Heart left ventricle (tissue), 16 donors: ENCODE measurements around the gene FGFR4. TPM values are rescaled to one million over a fixed set of nuclear protein-coding genes. Genes with fewer than 3 reads are reported as not detected.

Source experiments
- ATAC-seq, 4 donors: fragments of 200-7000 bp; cut with Tn5 transposase; one replicate each; pipeline ENCODE4 v1.9.1; 2020 to 2022; ENCODE audit warnings: moderate library complexity in 4 of 4, mild to moderate bottlenecking in 3 of 4, moderate number of reproducible peaks in 1 of 4
- DNase-seq, 5 donors: peaks; one replicate each; pipeline ENCODE4 v3.0.0-alpha.2; 2020
- H3K27ac ChIP-seq, 12 donors: fragments of 200-600 bp; sonication (generic) in 4 of 12; one replicate each; pipeline versions ENCODE4 v1.5.0 to v1.8.0; 2016 to 2022; ENCODE audit warnings: mild to moderate bottlenecking in 2 of 12
- H3K27me3 ChIP-seq, 9 donors: fragments of 200-600 bp; sonication (generic) in 2 of 9; one replicate each; pipeline versions ENCODE4 v1.5.1 to v1.8.0; 2016 to 2022; ENCODE audit warnings: mild to moderate bottlenecking in 3 of 9
- H3K36me3 ChIP-seq, 9 donors: fragments of 200-600 bp; sonication (generic) in 2 of 9; one replicate each; pipeline versions ENCODE4 v1.5.0 to v1.8.0; 2018 to 2022; ENCODE audit warnings: mild to moderate bottlenecking in 2 of 9
- H3K4me1 ChIP-seq, 12 donors: fragments of 200-600 bp; sonication (generic) in 4 of 12; one replicate each; pipeline versions ENCODE4 v1.5.0 to v1.8.0; 2016 to 2022; ENCODE audit warnings: mild to moderate bottlenecking in 3 of 12
- H3K4me3 ChIP-seq, 12 donors: fragments of 200-600 bp; sonication (generic) in 4 of 12; one replicate each; pipeline versions ENCODE4 v1.5.0 to v1.8.0; 2017 to 2022; ENCODE audit warnings: mild to moderate bottlenecking in 9 of 12, moderate library complexity in 4 of 12
- H3K9me3 ChIP-seq, 12 donors: fragments of 200-600 bp; sonication (generic) in 4 of 12; one replicate each; pipeline versions ENCODE4 v1.5.0 to v1.8.0; 2016 to 2022; ENCODE audit warnings: mild to moderate bottlenecking in 1 of 12
- POLR2A ChIP-seq, 2 donors: fragments of 450-650 bp; IDR thresholded peaks; one replicate each; pipeline ENCODE4 v1.6.1; 2017; ENCODE audit warnings: antibody characterized with exemption in 2 of 2, mild to moderate bottlenecking in 2 of 2, moderate library complexity in 2 of 2
- WGBS, 4 donors: extraction: QIAGEN DNeasy Blood & Tissue Kit in 2 of 4; methylation state at CpG; one replicate each; pipeline versions ENCODE4 v1.1.5 to v1.1.7; 2013 to 2018; 5-methylcytosine and 5-hydroxymethylcytosine counted together
- intact Hi-C, 10 donors: fragments of 100-400 bp; cut with DNase I; formaldehyde crosslinking; loops; one replicate each; pipeline versions ENCODE4 v1.11.1 to v1.14.2; 2022
- long read RNA-seq, 3 donors: library from polyadenylated mRNA; unstranded; transcript quantifications; one replicate each; pipeline ENCODE4 v2.0.0, GENCODE V29; 2020 to 2021
- polyA plus RNA-seq, 2 donors: library from polyadenylated mRNA; stranded (reverse); fragments of 200-250 nt; gene quantifications; one replicate each; pipeline ENCODE4 v1.2.3, GENCODE V29; 2013
- total RNA-seq, 9 donors: library from RNA; depleted of rRNA in 2 of 9; stranded (reverse); fragments of >200 nt in 2 of 9; fragmentation: NEBNext Ultra II Directional in 3 of 9; extraction: Animal tissue kit (Norgen Biotek cat#: 25700) in 3 of 9; gene quantifications; one replicate each; pipeline versions ENCODE4 v1.1.0 to v1.2.4, GENCODE V29; 2016 to 2023
- TF ChIP-seq, protein P1 (sequence below), 12 donors: fragments of 200-600 bp; sonication (generic) in 4 of 12; IDR thresholded peaks; one replicate each; pipeline versions ENCODE4 v1.5.0 to v1.8.0; 2018 to 2022; ENCODE audit warnings: antibody characterized with exemption in 12 of 12, mild to moderate bottlenecking in 5 of 12
- donor health status: ischemic (EF 13 %, LVEDD 7.1; RV severe dilation, severe dysfunction).
- donor health status: healthy with polysubstance abuse.
- donor health status: DM: no; HTN: yes; CAD: no.
- donor health status: DM: no; HTN: no; CAD: no.
- donor health status: ischemic (EF 25% LVEDD 6.9; RV normal size, moderate dysfunction).
- donor health status: ischemic (EF 25% LVEDD 5.7; RV mildly dilated, moderate dysfunction).
- donor health status: healthy.
- donor health status: DM: yes; HTN: yes; CAD: no.
- donor health status: ischemic (EF 35%, LVEDD 5.7; RV mildly dilated, moderate dysfunction).
- donor health status: nonischemic (EF 11% LVEDD 7.7; RV severe dilation, severe dysfunction).
- donor health status: DM: yes; HTN: yes; CAD: no.
- donor health status: PGD.
- donor health status: ischemic (EF 29% LVEDD 5.4; RV normal size, mild dysfunction).
- donor health status: nonischemic (EF 23%, LVEDD 6.1; RV moderate dilation, normal function).

The FGFR4 gene
- total RNA-seq (1 to 10 TPM in 3 of 9 donors, under 1 TPM in 5, not detected in 1; 0.35 to 2.6 (median 0.49) TPM), polyA plus RNA-seq (under 1 TPM; 0.46 to 0.65 TPM)
- long read RNA-seq, donor 1, result 0 reads
- long read RNA-seq, donor 2, result 0 reads
- long read RNA-seq, donor 3, result 0 reads

DNA sequence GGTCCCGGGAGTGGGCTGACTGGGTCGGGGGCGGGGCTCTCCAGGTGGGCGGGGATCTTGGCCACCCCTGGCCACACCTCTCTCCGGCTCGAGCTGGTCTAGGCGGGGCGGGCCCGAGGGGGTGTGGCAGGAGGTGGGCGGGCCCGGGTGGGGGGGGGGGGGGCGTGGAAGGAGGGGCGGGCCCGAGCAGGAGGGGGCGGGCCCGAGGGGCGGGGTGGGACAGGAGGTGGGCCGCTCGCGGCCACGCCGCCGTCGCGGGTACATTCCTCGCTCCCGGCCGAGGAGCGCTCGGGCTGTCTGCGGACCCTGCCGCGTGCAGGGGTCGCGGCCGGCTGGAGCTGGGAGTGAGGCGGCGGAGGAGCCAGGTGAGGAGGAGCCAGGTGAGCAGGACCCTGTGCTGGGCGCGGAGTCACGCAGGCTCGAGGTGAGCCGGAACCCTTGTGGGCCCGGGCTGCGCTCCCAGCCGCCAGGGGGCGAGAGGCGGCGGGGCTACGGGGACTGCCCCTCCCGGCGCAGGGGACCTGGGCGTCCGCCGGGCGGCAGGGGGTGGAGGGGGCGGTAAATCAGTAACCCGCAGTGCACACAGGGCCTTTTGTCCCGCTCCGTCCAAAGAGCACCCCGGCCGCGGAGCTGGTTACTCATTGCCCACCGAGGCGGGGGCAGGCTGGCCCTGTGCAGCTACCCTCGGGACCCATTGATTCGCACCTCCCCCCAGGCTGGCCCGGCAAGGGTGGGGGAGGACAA is at the start of gene FGFR4:
TSS of gene FGFR4 (plus strand) at position 262 of the 744 bp plus-strand sequence. CDS start 2,688 bp downstream, outside the sequence.
- no peaks in the 10 kb centered on the region for H3K36me3 ChIP-seq
- ATAC-seq (peak in 3 of 4 donors; percentile 55 to 71 (median 61)), DNase-seq (peak in 3 of 5 donors; percentile 45 to 76 (median 55))
- intact Hi-C loops, result no loop called here
- H3K4me1 ChIP-seq, result peaks cover 0 to 24% (median 10%) of the 10 kb centered on the region in 12 donors
- peaks cover 0 to 28% (median 10%) of the 10 kb centered on the region in 9 donors for H3K27me3 ChIP-seq
- no peak within 1 kb of the TSS for H3K27ac ChIP-seq
- 0 to 6% (median 1%) methylated on average over 1 to 67 of the region's 68 CpGs for WGBS, 4 donors
- TF ChIP-seq, protein P1, sequence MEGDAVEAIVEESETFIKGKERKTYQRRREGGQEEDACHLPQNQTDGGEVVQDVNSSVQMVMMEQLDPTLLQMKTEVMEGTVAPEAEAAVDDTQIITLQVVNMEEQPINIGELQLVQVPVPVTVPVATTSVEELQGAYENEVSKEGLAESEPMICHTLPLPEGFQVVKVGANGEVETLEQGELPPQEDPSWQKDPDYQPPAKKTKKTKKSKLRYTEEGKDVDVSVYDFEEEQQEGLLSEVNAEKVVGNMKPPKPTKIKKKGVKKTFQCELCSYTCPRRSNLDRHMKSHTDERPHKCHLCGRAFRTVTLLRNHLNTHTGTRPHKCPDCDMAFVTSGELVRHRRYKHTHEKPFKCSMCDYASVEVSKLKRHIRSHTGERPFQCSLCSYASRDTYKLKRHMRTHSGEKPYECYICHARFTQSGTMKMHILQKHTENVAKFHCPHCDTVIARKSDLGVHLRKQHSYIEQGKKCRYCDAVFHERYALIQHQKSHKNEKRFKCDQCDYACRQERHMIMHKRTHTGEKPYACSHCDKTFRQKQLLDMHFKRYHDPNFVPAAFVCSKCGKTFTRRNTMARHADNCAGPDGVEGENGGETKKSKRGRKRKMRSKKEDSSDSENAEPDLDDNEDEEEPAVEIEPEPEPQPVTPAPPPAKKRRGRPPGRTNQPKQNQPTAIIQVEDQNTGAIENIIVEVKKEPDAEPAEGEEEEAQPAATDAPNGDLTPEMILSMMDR (IDR thresholded peaks at IDR 0.05), result peak; percentile 37 to 62 (median 43)
- TF ChIP-seq POLR2A (IDR thresholded peaks at IDR 0.05), result no peak
- no peaks in the 10 kb centered on the region for H3K9me3 ChIP-seq
- H3K4me3 ChIP-seq, result peak within 1 kb of the TSS; percentile 16 to 56 (median 44)

DNA sequence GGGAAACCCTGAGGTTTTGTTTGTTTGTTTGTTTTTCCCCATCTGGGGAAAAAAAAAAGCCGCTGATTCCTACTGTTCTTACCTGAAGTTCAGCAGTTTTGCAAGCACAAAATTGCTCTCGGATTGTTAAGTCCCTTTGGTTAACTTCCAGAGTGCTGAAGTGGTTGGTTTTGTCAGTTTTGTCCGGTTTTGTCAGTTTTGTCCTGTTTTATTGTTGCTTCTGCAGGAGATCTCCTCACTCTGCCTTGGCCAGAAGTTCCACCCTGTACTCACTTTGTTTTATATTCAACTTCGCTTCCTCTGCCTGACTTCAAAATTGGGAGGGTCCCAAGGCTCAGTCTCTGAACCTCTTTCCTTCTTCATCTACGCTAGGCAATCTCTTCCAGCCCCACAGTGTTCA is 49.8 kb upstream of the FGFR4 start:
- ATAC-seq, result no peak
- intact Hi-C loops, result no loop called here
- Histone ChIP-seq H3K4me3 (no peak overlapping the region), H3K9me3 (no peaks in the 10 kb centered on the region), H3K27ac (no peak overlapping the region), H3K4me1 (peaks cover 0 to 10% (median 4%) of the 10 kb centered on the region in 12 donors), H3K36me3 (peaks cover 0 to 32% (median 9%) of the 10 kb centered on the region in 9 donors), H3K27me3 (no peaks in the 10 kb centered on the region)
- DNase-seq, result no peak
- TF ChIP-seq, protein P1 (IDR thresholded peaks at IDR 0.05), result no peak
- TF ChIP-seq POLR2A (IDR thresholded peaks at IDR 0.05), result no peak
- WGBS, 4 donors, result 78 to 93% (median 91%) methylated on average over 5 of the region's 5 CpGs

DNA sequence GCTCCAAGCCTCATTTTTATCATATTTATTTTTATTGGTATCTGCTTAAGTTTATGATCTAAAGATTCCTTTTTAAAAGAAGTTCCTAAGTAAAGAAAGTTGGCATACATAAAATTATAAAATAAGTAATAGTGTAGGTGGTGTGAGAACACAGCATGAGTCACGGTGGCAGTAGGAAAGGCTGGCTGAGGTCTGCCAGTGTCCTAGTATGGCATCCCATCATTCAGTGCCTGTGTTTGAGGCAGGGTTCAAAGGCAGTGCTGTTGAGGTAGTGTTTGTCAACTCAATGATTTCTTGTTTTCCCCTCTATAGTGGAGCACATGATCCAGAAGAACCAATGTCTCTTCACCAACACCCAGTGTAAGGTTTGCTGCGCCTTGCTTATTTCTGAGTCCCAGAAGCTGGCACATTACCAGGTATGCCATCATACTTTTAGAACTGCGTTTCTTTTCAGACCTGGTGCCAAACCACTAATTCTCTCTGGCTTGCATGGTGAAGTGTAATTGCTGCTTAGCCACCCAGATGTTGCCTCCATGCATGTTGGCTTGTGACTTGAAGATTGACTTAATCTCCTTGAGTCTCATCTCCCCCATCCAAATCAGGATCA is 45.8 kb upstream of the FGFR4 start:
- DNase-seq, result no peak
- H3K4me3 ChIP-seq, result no peak overlapping the region
- peaks cover 3 to 63% (median 48%) of the 10 kb centered on the region in 9 donors for H3K36me3 ChIP-seq
- TF ChIP-seq, protein P1 (IDR thresholded peaks at IDR 0.05), result no peak
- TF ChIP-seq POLR2A (IDR thresholded peaks at IDR 0.05), result no peak
- intact Hi-C loops, result no loop called here
- H3K27ac ChIP-seq, result no peak overlapping the region
- peaks cover 0 to 14% (median 5%) of the 10 kb centered on the region in 12 donors for H3K4me1 ChIP-seq
- no peaks in the 10 kb centered on the region for H3K27me3 ChIP-seq
- ATAC-seq, result no peak
- WGBS, 4 donors, result 66 to 78% (median 75%) methylated on average over 3 of the region's 3 CpGs
- no peaks in the 10 kb centered on the region for H3K9me3 ChIP-seq

DNA sequence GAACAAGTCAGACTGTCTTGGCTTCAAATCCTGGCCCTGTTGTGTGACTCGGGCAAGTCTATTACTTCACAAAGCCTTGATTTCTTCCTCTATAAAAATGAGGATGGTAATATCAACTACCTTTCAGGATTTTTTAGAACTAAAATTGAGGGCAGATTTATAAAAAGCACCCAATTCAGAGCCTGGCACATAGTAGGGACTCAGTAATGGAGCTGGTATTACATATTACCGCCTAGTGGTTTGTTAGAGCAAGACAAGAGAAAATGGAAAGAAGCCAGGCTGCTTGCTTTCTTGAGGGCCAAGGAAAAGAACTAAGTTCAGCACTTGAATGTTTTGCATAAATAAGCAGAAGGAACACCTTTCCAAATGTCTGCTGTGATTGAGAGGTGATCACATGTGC is 44.8 kb upstream of the FGFR4 start:
- Histone ChIP-seq H3K27ac (no peak overlapping the region), H3K4me3 (no peak overlapping the region), H3K36me3 (peaks cover 3 to 70% (median 52%) of the 10 kb centered on the region in 9 donors), H3K9me3 (no peaks in the 10 kb centered on the region), H3K27me3 (no peaks in the 10 kb centered on the region), H3K4me1 (peaks cover 0 to 12% (median 4%) of the 10 kb centered on the region in 12 donors)
- ATAC-seq, result no peak
- WGBS, 4 donors, result 94 to 98% (median 96%) methylated on average over 2 of the region's 2 CpGs
- intact Hi-C loops, result no loop called here
- TF ChIP-seq POLR2A (IDR thresholded peaks at IDR 0.05), result no peak
- TF ChIP-seq, protein P1 (IDR thresholded peaks at IDR 0.05), result no peak
- no peak for DNase-seq
